Thyroid gland (tissue), 4 donors: ENCODE measurements around the gene CCDC152.

Experiments
- POLR2A ChIP-seq, 2 donors: fragments of 450-650 bp; IDR thresholded peaks; one replicate each; pipeline ENCODE4 v1.6.1; 2017; ENCODE audit warnings: antibody characterized with exemption in 2 of 2, mild to moderate bottlenecking in 2 of 2, moderate library complexity in 1 of 2
- TF ChIP-seq, protein P1 (sequence below), 6 experiments: fragments of 200-600 bp in 3 of 6; fragments of 450-650 bp in 3 of 6; sonication (generic) in 3 of 6; IDR thresholded peaks; one replicate each; pipeline ENCODE4 v1.5.1; 2016 to 2019; ENCODE audit warnings: antibody characterized with exemption in 6 of 6, mild to moderate bottlenecking in 2 of 6, inconsistent platforms in 1 of 6, moderate library complexity in 1 of 6

DNA sequence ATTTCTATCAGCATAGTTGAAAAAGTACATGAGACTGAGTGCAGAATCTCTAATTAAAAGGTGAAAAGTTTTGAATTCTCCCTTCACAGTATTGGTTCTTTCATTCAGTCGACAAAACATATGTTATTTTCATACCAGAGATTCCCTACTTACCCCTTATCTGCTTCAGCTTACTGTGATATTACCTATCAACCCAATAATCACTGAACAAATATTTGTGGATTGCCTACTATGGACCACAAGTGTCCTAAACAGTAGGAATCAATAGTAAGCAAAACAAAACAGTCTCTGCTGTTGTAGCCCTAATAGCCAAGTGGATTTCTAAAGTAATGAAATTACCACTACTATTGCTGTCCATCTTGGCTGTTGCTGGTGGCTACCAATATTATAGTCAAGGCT lies 11.5 kb downstream of the CCDC152 start:
- no peak for TF ChIP-seq POLR2A (IDR thresholded peaks at IDR 0.05)
- TF ChIP-seq, protein P1, sequence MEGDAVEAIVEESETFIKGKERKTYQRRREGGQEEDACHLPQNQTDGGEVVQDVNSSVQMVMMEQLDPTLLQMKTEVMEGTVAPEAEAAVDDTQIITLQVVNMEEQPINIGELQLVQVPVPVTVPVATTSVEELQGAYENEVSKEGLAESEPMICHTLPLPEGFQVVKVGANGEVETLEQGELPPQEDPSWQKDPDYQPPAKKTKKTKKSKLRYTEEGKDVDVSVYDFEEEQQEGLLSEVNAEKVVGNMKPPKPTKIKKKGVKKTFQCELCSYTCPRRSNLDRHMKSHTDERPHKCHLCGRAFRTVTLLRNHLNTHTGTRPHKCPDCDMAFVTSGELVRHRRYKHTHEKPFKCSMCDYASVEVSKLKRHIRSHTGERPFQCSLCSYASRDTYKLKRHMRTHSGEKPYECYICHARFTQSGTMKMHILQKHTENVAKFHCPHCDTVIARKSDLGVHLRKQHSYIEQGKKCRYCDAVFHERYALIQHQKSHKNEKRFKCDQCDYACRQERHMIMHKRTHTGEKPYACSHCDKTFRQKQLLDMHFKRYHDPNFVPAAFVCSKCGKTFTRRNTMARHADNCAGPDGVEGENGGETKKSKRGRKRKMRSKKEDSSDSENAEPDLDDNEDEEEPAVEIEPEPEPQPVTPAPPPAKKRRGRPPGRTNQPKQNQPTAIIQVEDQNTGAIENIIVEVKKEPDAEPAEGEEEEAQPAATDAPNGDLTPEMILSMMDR (IDR thresholded peaks at IDR 0.05) = no peak
